H1 (cell line): ENCODE measurements around the gene SMIM5. TPM values are rescaled to one million over a fixed set of nuclear protein-coding genes. Genes with fewer than 3 reads are reported as not detected.

ENCODE experiments used
- ATF2 ChIP-seq: IDR thresholded peaks from 2 replicates; pipeline ENCODE4 v1.6.1; 2012; ENCODE audit warnings: low read length, inconsistent platforms
- ATF3 ChIP-seq: IDR thresholded peaks from 2 replicates; pipeline ENCODE4 v1.6.1; 2011; ENCODE audit warnings: low read depth, mild to moderate bottlenecking, low read length; ENCODE audit not compliant: insufficient read depth
- BACH1 ChIP-seq: IDR thresholded peaks from 2 replicates; pipeline ENCODE4 v1.6.1; 2012; ENCODE audit warnings: low read length, improper control_type of control experiment
- CEBPB ChIP-seq: IDR thresholded peaks from 2 replicates; pipeline ENCODE4 v1.6.1; 2012; ENCODE audit warnings: low read depth, low read length
- GABPA ChIP-seq: IDR thresholded peaks from 2 replicates; pipeline ENCODE4 v1.6.1; 2011; ENCODE audit warnings: mild to moderate bottlenecking, low read length, moderate library complexity, borderline replicate concordance; ENCODE audit not compliant: insufficient read depth
- KDM5A ChIP-seq: fragments of 200-600 bp; IDR thresholded peaks from 2 replicates; pipeline ENCODE4 v1.7.1; 2012; ENCODE audit warnings: mild to moderate bottlenecking, low read length, inconsistent platforms, mixed read lengths
- MAFK ChIP-seq: IDR thresholded peaks from 2 replicates; pipeline ENCODE4 v1.6.1; 2012; ENCODE audit warnings: low read depth, mild to moderate bottlenecking, improper control_type of control experiment, low read length
- NANOG ChIP-seq: IDR thresholded peaks from 2 replicates; pipeline ENCODE4 v1.6.1; 2011; ENCODE audit warnings: low read length, low read depth, mild to moderate bottlenecking, inconsistent platforms; ENCODE audit not compliant: insufficient read depth, poor library complexity, severe bottlenecking
- POLR2A ChIP-seq, 2 experiments: IDR thresholded peaks; 1 replicate in 1 of 2; 2 replicates in 1 of 2; pipeline ENCODE4 v1.6.1; 2011; ENCODE audit warnings: low read depth in 2 of 2, low read length in 2 of 2, mild to moderate bottlenecking in 2 of 2; ENCODE audit errors: control extremely low read depth in 1 of 2
- SIN3A ChIP-seq, 2 experiments: IDR thresholded peaks in 1 of 2; conservative IDR thresholded peaks in 1 of 2; 2 replicates each; pipeline ENCODE4 v1.6.1; 2011 to 2012; ENCODE audit warnings: low read length in 2 of 2, improper control_type of control experiment in 1 of 2, low read depth in 1 of 2, mild to moderate bottlenecking in 1 of 2
- SP4 ChIP-seq: IDR thresholded peaks from 2 replicates; pipeline ENCODE4 v1.6.1; 2012; ENCODE audit warnings: low read length, inconsistent platforms
- YY1 ChIP-seq: IDR thresholded peaks from 2 replicates; pipeline ENCODE4 v1.6.1; 2011; ENCODE audit warnings: low read depth, mild to moderate bottlenecking, low read length
- polyA plus RNA-seq, 7 experiments: library from polyadenylated mRNA; depleted of rRNA in 3 of 7; stranded (reverse) in 5 of 7; unstranded in 2 of 7; fragments of >200 nt in 5 of 7; fragments of 200-250 nt in 2 of 7; gene quantifications; 1 replicate in 5 of 7; 2 replicates in 1 of 7; 4 replicates in 1 of 7; pipeline versions ENCODE4 v1.2.1 to v1.2.3, GENCODE V29; 2011 to 2013; ENCODE audit warnings: missing spikeins in 2 of 7, mixed read lengths in 2 of 7
- total RNA-seq: library from RNA; stranded (reverse); fragmentation: NEBNext Ultra II Directional; extraction: Animal tissue kit (Norgen Biotek cat#: 25700); gene quantifications from 2 replicates; pipeline ENCODE4 v1.2.1, GENCODE V29; 2021
- TF ChIP-seq, protein P1 (sequence below): IDR thresholded peaks from 2 replicates; pipeline ENCODE4 v1.6.1; 2012; ENCODE audit warnings: inconsistent platforms

Gene SMIM5
- total and polyA plus RNA-seq, 2 of the 8 experiments (the other 6 are each of a cell fraction or from before 2014, with no cell fraction given): not detected

GRCh38 chr17:75633486-75634375 is 497 bp downstream of the SMIM5 start (continued):
- TF ChIP-seq NANOG: no peak
- TF ChIP-seq GABPA: no peak
- no peak for TF ChIP-seq YY1
- TF ChIP-seq ATF3: no peak
- TF ChIP-seq MAFK: no peak
- TF ChIP-seq ATF2: no peak
- no peak for TF ChIP-seq KDM5A
- TF ChIP-seq, protein P1, sequence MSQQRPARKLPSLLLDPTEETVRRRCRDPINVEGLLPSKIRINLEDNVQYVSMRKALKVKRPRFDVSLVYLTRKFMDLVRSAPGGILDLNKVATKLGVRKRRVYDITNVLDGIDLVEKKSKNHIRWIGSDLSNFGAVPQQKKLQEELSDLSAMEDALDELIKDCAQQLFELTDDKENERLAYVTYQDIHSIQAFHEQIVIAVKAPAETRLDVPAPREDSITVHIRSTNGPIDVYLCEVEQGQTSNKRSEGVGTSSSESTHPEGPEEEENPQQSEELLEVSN: peak; percentile 24; the same call in 1 of the 2 replicates
- no peak for TF ChIP-seq BACH1
- no peak for TF ChIP-seq SP4
- TF ChIP-seq SIN3A (conservative IDR thresholded peaks at IDR 0.05 in 1 of 2, IDR thresholded peaks at IDR 0.05 in 1 of 2; ENCODE audit: low read depth in 1 of 2, low read length in 2 of 2): peak; percentile 100
- TF ChIP-seq POLR2A (IDR thresholded peaks at IDR 0.05; ENCODE audit: control extremely low read depth in 1 of 2, low read depth in 2 of 2, low read length in 2 of 2): no peak
- TF ChIP-seq CEBPB: peak; percentile 15; the same call in 1 of the 2 replicates
